ENCODE data around the gene PIP5K1B.

PIP5K1B gene

GRCh38 chr9:68933434-68934328, 228.6 kb downstream of the PIP5K1B start:
- H3K4me2 ChIP-seq (ENCODE audit: low read depth, low read length): peak overlapping the region; percentile 79

GRCh38 chr9:68934329-68934644, 229.2 kb downstream of the PIP5K1B start:
- H3K4me3 ChIP-seq (ENCODE audit: low read length): peak overlapping the region; percentile 9; the same call in 1 of the 2 replicates
- H3K9ac ChIP-seq (ENCODE audit: low read length): peak overlapping the region; percentile 59

More at GRCh38 chr9:68933434-68934328, 228.6 kb downstream of the PIP5K1B start:
- no peaks in the 10 kb centered on the region for H3K9me2 ChIP-seq (replicated peaks; ENCODE audit: insufficient read depth, low read length)
- H2AFZ ChIP-seq (ENCODE audit: low read length): peak overlapping the region; percentile 45
- peak overlapping the region; percentile 96 for H3K27ac ChIP-seq (ENCODE audit: low read length)
- H3K27me3 ChIP-seq (replicated peaks; ENCODE audit: insufficient read depth, low read length): no peaks in the 10 kb centered on the region
- H3F3A ChIP-seq (ENCODE audit: insufficient read depth, low read length): peaks cover 22% of the 10 kb centered on the region
- DNase-seq: peak; percentile 89
- peak overlapping the region; percentile 9 for H3K4me3 ChIP-seq (ENCODE audit: low read length)
- 0 out of 2 replicates have a peak, but pooled peaks cover 3% of the 10 kb centered on the region for H3K79me2 ChIP-seq (ENCODE audit: low read length)
- H4K20me1 ChIP-seq (ENCODE audit: insufficient read depth, low read length): no peaks in the 10 kb centered on the region
- peak overlapping the region; percentile 59 for H3K9ac ChIP-seq (ENCODE audit: low read length)
- no peak for TF ChIP-seq CTCF (IDR thresholded peaks at IDR 0.05; ENCODE audit: low read length)
- no peak for TF ChIP-seq EZH2phosphoT487 (IDR thresholded peaks at IDR 0.05; ENCODE audit: low read length)
- TF ChIP-seq EZH2 (optimal IDR thresholded peaks at IDR 0.05; ENCODE audit: low read depth, low read length): no peak
- H3K36me3 ChIP-seq (replicated peaks; ENCODE audit: insufficient read depth, low read length): no peaks in the 10 kb centered on the region
- H3K9me3 ChIP-seq (replicated peaks; ENCODE audit: insufficient read depth, low read length): no peaks in the 10 kb centered on the region
- H3K4me1 ChIP-seq (ENCODE audit: low read length): peaks cover 25% of the 10 kb centered on the region

GRCh38 chr9:68940573-68940972, 235.5 kb downstream of the PIP5K1B start:
- Histone ChIP-seq H3K36me3 (replicated peaks; ENCODE audit: insufficient read depth, low read length) (no peaks in the 10 kb centered on the region; the same call in 1 of the 2 replicates), H2AFZ (ENCODE audit: low read length) (no peak overlapping the region), H3K9me3 (replicated peaks; ENCODE audit: insufficient read depth, low read length) (no peaks in the 10 kb centered on the region), H3K4me3 (ENCODE audit: low read length) (no peak overlapping the region), H3K79me2 (ENCODE audit: low read length) (no peaks in the 10 kb centered on the region), H3K9ac (ENCODE audit: low read length) (no peak overlapping the region), H3K9me2 (replicated peaks; ENCODE audit: insufficient read depth, low read length) (no peaks in the 10 kb centered on the region), H3K4me2 (ENCODE audit: low read depth, low read length) (no peak overlapping the region), H3K27ac (ENCODE audit: low read length) (no peak overlapping the region), H3K27me3 (replicated peaks; ENCODE audit: insufficient read depth, low read length) (no peaks in the 10 kb centered on the region), H4K20me1 (ENCODE audit: insufficient read depth, low read length) (no peaks in the 10 kb centered on the region), H3F3A (ENCODE audit: insufficient read depth, low read length) (no peaks in the 10 kb centered on the region), H3K4me1 (ENCODE audit: low read length) (peaks cover 31% of the 10 kb centered on the region)
- no peak for TF ChIP-seq CTCF (IDR thresholded peaks at IDR 0.05; ENCODE audit: low read length)
- no peak for TF ChIP-seq EZH2 (optimal IDR thresholded peaks at IDR 0.05; ENCODE audit: low read depth, low read length)
- no peak for TF ChIP-seq EZH2phosphoT487 (IDR thresholded peaks at IDR 0.05; ENCODE audit: low read length)
- no peak for DNase-seq

More at GRCh38 chr9:68934329-68934644, 229.2 kb downstream of the PIP5K1B start:
- Histone ChIP-seq H3F3A (ENCODE audit: insufficient read depth, low read length) (peaks cover 22% of the 10 kb centered on the region), H3K9me3 (replicated peaks; ENCODE audit: insufficient read depth, low read length) (no peaks in the 10 kb centered on the region), H3K4me2 (ENCODE audit: low read depth, low read length) (peak overlapping the region; percentile 79), H4K20me1 (ENCODE audit: insufficient read depth, low read length) (no peaks in the 10 kb centered on the region), H3K36me3 (replicated peaks; ENCODE audit: insufficient read depth, low read length) (no peaks in the 10 kb centered on the region), H3K4me1 (ENCODE audit: low read length) (peaks cover 25% of the 10 kb centered on the region), H2AFZ (ENCODE audit: low read length) (peak overlapping the region; percentile 45), H3K27me3 (replicated peaks; ENCODE audit: insufficient read depth, low read length) (no peaks in the 10 kb centered on the region), H3K27ac (ENCODE audit: low read length) (peak overlapping the region; percentile 96), H3K79me2 (ENCODE audit: low read length) (0 out of 2 replicates have a peak, but pooled peaks cover 3% of the 10 kb centered on the region), H3K9me2 (replicated peaks; ENCODE audit: insufficient read depth, low read length) (no peaks in the 10 kb centered on the region)
- no peak for DNase-seq
- no peak for TF ChIP-seq CTCF (IDR thresholded peaks at IDR 0.05; ENCODE audit: low read length)
- no peak for TF ChIP-seq EZH2phosphoT487 (IDR thresholded peaks at IDR 0.05; ENCODE audit: low read length)
- no peak for TF ChIP-seq EZH2 (optimal IDR thresholded peaks at IDR 0.05; ENCODE audit: low read depth, low read length)

Measured in MM.1S (cell line).